Fibroblast of skin of left biceps (primary cell): ENCODE measurements around the gene TBC1D16.
"Not testable (repeated sequence)": the region's sequence is repeated elsewhere in the genome, so short reads cannot be mapped to it uniquely, and the experiment has no call there.

Source experiments
- DNase-seq, 2 experiments: peaks; one replicate each; pipeline ENCODE4 v3.0.0-alpha.2; 2013; ENCODE audit warnings: low read depth in 2 of 2

Gene TBC1D16

GRCh38 chr17:80051681-80052080 lies 16.0 kb upstream of the TBC1D16 start:
- DNase-seq: no peak

DNA sequence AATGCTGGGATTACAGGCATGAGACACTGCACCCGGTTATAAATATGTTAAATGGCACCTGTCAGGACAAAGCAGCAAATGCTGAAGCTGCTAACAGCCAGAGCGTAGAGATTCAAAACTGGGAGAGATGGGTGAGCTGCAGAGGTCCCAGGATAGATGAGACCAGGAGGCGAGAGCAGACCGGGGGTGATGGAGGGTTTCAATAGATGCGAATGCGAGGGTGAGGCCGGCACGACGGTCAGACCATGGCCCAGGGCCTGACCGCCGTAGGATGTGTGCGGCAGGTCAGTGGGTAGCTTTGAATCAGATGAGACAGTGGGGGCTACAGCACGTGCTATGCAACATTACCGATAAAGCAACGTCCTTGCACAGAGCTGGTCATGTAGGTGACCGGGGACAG lies 15.0 kb upstream of the TBC1D16 start:
- no peak for DNase-seq

DNA sequence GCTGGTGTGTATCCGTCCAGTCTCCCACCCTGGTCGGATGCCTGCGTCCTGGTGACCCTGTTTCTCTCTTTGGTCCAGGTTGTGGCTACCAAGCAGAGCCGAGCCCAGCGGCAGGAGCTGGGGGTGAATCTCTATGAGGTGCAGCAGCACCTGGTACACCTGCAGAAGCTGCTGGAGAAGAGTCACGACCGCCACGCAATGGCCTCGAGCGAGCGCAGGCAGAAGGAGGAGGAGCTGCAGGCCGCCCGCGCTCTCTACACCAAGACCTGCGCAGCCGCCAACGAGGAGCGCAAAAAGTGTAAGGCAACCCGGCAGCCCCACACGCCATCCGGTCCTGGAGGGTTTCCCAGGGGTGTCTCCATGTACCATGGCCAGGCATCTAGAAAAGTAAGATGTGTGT lies 14.3 kb upstream of the TBC1D16 start:
- no peak for DNase-seq

DNA sequence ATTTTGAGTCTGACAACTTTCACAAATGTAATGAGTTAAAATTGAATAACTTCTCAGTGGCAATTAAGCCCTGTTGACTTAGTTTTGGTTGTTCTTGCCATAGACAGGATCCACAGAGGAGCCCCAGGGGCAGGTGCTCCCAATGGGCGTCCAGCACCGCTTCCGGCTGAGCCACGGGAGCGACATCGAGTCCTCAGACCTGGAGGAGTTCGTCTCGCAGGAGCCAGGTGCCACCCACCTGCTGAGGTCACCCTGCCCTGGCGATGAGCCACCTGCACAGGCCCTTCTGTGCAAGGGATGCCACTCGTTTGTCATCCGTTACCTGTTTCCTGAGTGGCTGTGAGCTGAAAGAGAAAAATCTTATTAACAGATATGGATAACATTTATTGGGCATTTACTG lies 11.5 kb upstream of the TBC1D16 start:
- DNase-seq: no peak

- not testable (repeated sequence) for DNase-seq
Observed at GRCh38 chr17:80046709-80047108, 11.0 kb upstream of the TBC1D16 start.

DNA sequence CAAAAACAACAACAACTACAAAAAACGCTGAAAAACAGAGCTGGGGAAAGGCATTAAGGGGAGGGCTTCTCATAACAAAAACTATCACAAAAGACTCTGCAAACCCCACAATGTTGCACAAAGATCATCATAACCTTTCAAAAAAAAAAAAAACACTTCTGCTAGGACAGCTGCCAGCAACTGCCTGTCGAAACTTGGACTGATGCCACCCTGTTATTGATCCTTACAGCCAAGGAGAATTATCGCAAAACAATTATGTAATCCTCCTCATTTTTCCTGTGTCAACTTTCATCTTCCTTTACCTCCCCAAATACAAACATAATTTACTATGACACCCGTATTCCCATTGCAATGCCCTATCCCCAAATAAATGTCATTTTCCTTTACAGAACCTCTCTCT lies 10.0 kb upstream of the TBC1D16 start:
- DNase-seq: no peak

DNA sequence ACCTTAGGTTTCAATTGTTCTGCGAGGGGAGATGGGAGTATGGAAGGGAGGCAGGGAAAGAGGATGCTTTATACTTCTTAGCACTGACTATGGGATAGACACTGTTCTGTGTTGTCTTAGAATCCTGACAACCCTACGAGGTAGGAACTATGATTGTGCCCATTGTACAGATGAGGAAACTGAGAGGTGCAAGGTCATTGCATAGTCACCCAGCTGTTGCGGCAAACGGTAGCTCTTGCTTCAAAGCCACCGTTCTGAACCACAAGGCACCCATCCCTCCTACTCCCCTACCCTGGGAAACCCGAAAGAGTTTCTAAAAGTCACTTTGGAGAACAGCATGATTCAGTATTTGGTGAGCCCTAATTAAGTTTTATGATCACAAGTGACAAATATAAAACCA lies 8.3 kb upstream of the TBC1D16 start:
- no peak for DNase-seq

GRCh38 chr17:80036715-80037477 lies 1.2 kb upstream of the TBC1D16 start:
- DNase-seq: no peak

DNA sequence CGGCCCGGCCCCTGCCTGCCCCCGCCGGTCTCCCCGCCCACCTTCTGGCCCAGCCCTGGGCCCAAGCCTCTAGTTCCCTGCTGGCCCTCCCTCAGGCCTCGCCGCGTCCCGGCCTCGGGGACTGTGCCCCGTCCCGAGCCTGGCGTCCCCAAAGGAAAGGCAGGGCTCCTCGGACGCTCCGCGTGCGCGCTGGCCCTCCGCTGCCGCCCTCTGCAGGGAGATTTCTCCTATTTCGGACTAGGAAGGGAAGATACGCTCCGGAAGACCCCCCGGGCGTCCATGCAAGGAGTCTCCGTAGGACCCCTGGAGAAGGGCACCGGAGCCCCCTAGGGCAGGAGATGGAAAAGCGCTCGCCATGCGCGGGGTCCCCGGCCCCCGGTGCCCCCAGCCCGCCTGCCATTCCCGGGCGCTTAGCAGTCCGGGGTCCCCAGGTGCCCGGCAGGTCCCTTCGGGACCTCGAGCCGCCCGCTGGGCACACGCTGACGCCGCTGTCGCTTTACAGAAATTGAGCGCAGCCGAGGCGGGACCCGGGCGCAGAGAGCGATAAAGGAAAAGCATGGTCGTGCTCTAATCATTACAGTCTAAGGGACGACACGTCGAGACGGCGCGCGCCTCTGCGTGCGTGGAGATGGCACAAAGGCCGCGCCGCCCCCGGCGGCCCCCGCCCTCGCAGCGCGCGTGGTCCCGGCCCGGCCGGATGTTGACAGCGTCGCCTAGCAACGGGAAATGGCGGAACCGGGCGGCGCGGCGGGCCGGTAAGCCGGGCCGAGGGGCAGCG lies 454 bp upstream of the TBC1D16 start, which contains the start of gene CCDC40:
TSS of gene CCDC40 (plus strand) at position 706 of the 778 bp plus-strand sequence. CDS start at position 727, 21 bp downstream.
- peak; percentile 26 to 28 for DNase-seq

GRCh38 chr17:80034791-80035686 lies 633 bp downstream of the TBC1D16 start:
- no peak for DNase-seq

- no peak for DNase-seq
Observed at GRCh38 chr17:80033840-80034239, 1.8 kb downstream of the TBC1D16 start.

DNA sequence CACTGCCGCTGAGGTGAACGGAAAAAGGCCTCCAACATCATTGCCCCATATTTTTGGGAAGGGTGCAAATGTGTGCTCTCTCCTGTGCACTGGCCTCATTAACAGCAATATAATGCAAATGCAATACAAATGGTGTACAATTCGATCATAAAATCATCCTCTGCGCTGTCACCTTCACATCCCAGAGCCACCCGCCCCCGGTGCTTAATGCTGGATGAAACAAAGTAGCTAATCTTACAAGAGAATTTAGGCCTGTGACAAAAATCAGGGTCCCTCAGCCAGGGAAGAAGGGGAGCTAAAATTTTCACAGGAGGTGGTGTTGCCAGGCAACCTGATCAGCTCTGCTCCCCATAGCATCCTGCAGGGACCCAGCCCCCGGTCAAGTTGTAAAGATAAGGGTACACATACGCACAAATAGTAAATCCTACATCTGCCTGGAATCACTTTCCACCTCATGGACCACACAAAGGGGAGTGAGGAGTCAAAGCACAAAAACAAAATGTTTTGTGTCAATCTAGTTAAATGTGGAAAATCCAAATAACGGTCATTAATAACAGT lies 3.0 kb downstream of the TBC1D16 start:
- no peak for DNase-seq

DNA sequence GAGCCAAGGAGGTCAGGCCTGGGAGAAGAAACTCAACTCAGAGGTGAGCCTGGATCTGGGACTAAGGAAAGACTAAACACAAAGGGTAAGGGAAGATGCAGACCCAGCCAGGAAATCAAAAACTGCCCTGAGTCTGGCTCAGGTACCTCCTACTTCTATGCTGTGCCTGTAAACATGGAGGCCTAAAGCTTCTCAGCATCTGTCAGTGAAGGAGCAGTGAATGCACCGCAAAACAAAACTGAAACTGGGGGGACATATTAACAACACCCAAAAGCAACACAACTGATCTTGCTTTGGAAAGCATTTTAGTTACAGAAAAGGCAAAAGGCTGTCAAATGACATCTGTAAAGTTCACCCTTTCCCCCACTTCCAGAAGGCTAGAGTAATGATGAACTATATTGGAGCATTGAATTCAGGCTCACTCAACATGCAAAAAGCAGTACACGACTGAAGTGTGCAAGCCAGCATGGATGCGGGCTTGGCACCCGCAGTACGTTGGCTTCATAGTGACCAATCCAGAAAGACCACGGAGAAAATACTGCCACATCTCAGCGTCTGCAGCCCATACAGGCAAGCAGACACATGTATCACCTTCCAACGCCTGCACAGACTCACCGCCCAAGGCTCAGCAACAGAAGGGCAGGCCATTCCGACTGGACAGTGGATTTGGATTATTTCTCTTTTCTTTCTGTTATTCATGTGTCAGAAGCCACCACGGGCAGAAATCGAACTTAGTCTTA lies 3.8 kb downstream of the TBC1D16 start:
- DNase-seq: no peak

- DNase-seq: no peak
Observed at GRCh38 chr17:80030730-80031410, 4.8 kb downstream of the TBC1D16 start.

- peak; percentile 45 to 54 for DNase-seq
Observed at GRCh38 chr17:80029258-80029974, 6.3 kb downstream of the TBC1D16 start.

DNA sequence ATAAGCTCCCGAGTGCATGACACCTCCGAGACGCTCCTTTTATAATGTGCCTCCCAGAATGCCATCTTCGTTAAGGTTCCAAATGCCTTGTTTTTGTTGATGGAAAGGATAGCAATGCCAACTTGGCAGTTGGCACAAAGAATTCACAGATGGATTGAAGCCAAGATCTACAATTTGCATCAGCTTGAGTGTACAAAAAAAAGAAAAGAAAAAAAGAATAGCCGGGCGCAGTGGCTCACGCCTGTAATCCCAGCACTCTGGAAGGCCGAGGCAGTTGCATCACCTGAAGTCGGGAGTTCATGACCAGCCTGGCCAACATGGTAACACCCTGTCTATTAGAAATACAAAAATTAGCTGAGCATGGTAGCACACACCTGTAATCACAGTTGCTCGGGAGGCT lies 7.6 kb downstream of the TBC1D16 start:
- no peak for DNase-seq

DNA sequence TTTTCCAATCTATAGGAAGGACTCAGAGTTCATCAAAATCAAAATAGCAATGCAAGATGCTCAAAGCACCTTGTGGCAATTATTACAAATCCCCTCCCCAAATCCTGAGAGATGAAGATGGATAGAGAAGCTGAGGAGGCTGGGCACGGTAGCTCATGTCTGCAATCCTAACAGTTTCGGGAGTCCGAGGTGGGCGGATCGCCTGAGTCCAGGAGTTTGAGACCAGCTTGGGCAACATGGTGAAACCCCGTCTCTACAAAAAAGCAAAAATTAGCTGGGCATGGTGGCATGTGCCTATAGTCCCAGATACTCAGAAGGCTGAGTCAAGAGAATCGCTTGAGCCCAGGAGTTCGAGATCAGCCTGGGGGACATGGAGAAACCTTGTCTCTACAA lies 8.6 kb downstream of the TBC1D16 start:
- no peak for DNase-seq

- no peak for DNase-seq
Observed at GRCh38 chr17:80026359-80027042, 9.2 kb downstream of the TBC1D16 start.

GRCh38 chr17:80025796-80026195 lies 9.9 kb downstream of the TBC1D16 start:
- DNase-seq: no peak
